ENCODE results near the gene LGR6. TPM values are rescaled to one million over a fixed set of nuclear protein-coding genes. Genes with fewer than 3 reads are reported as not detected.

The LGR6 gene
- total RNA-seq, 4 donors from 2014 or later: 0.15 TPM; not detected in 3

- H3K27ac ChIP-seq: no peak overlapping the region
- intact Hi-C loops (cut with DNase I; ENCODE audit: low total_unique reads): no loop called here
- no peaks in the 10 kb centered on the region for H3K27me3 ChIP-seq
- H3K4me1 ChIP-seq: no peaks in the 10 kb centered on the region
- DNase-seq (no peak), ATAC-seq (no peak)
- H3K4me3 ChIP-seq: no peak overlapping the region
- H3K9me3 ChIP-seq: no peaks in the 10 kb centered on the region
- in situ Hi-C loops (cut with MboI; ENCODE audit: low sequenced_read_pairs in 4 of 4): no loop called here
- H3K36me3 ChIP-seq: no peaks in the 10 kb centered on the region
- TF ChIP-seq POLR2A (IDR thresholded peaks at IDR 0.05) (no peak), CTCF (IDR thresholded peaks at IDR 0.05 in 4 of 5, conservative IDR thresholded peaks at IDR 0.05 in 1 of 5) (no peak)
Measured at GRCh38 chr1:202162047-202162417, 31.6 kb upstream of the LGR6 start.

GRCh38 chr1:202162418-202163280 lies 30.9 kb upstream of the LGR6 start:
- ATAC-seq (no peak), DNase-seq (no peak)
- intact Hi-C loops (cut with DNase I; ENCODE audit: low total_unique reads): no loop called here
- Histone ChIP-seq H3K36me3 (no peaks in the 10 kb centered on the region), H3K9me3 (no peaks in the 10 kb centered on the region), H3K27me3 (no peaks in the 10 kb centered on the region), H3K27ac (no peak overlapping the region), H3K4me3 (no peak overlapping the region), H3K4me1 (no peaks in the 10 kb centered on the region)
- in situ Hi-C loops (cut with MboI; ENCODE audit: low sequenced_read_pairs in 4 of 4): no loop called here
- no peak for TF ChIP-seq CTCF (IDR thresholded peaks at IDR 0.05 in 4 of 5, conservative IDR thresholded peaks at IDR 0.05 in 1 of 5)
- no peak for TF ChIP-seq POLR2A (IDR thresholded peaks at IDR 0.05)

GRCh38 chr1:202163281-202164270 lies 30.0 kb upstream of the LGR6 start:
- no peak for TF ChIP-seq POLR2A (IDR thresholded peaks at IDR 0.05)
- TF ChIP-seq CTCF (IDR thresholded peaks at IDR 0.05 in 4 of 5, conservative IDR thresholded peaks at IDR 0.05 in 1 of 5): no peak
- no peak for DNase-seq
- intact Hi-C loops (cut with DNase I; ENCODE audit: low total_unique reads): no loop called here
- H3K27me3 ChIP-seq: no peaks in the 10 kb centered on the region
- H3K36me3 ChIP-seq: no peaks in the 10 kb centered on the region
- in situ Hi-C loops (cut with MboI; ENCODE audit: low sequenced_read_pairs in 4 of 4): no loop called here
- no peaks in the 10 kb centered on the region for H3K4me1 ChIP-seq
- H3K27ac ChIP-seq: no peak overlapping the region
- H3K9me3 ChIP-seq: no peaks in the 10 kb centered on the region
- H3K4me3 ChIP-seq: no peak overlapping the region
- ATAC-seq: no peak

GRCh38 chr1:202164271-202165037 lies 29.1 kb upstream of the LGR6 start:
- Histone ChIP-seq H3K4me3 (no peak overlapping the region), H3K4me1 (no peaks in the 10 kb centered on the region), H3K27me3 (no peaks in the 10 kb centered on the region), H3K27ac (no peak overlapping the region), H3K9me3 (no peaks in the 10 kb centered on the region), H3K36me3 (no peaks in the 10 kb centered on the region)
- no peak for TF ChIP-seq POLR2A (IDR thresholded peaks at IDR 0.05)
- no peak for TF ChIP-seq CTCF (IDR thresholded peaks at IDR 0.05 in 4 of 5, conservative IDR thresholded peaks at IDR 0.05 in 1 of 5)
- no peak for DNase-seq
- no peak for ATAC-seq
- in situ Hi-C loops (cut with MboI; ENCODE audit: low sequenced_read_pairs in 4 of 4) (no loop called here), intact Hi-C loops (cut with DNase I; ENCODE audit: low total_unique reads) (no loop called here)
